SK-N-SH (cell line): ENCODE measurements around the gene CDC42EP4. TPM values are rescaled to one million over a fixed set of nuclear protein-coding genes. Genes with fewer than 3 reads are reported as not detected.

ENCODE experiments used
- CTCF ChIA-PET: fragments of 300-600, 350-600 bp; formaldehyde crosslinking; extraction: SDS; loops from one replicate; lab custom pipeline; 2021; lab: Yijun Ruan, JAX
- POLR2A ChIA-PET: fragments of 350-600 bp; sonication (Branson Sonifier 250); formaldehyde crosslinking; extraction: SDS; loops from one replicate; lab custom pipeline; 2020; ENCODE audit warnings: antibody characterized with exemption, inconsistent platforms; lab: Yijun Ruan, JAX
- DNase-seq: peaks from one replicate; pipeline ENCODE4 v3.0.0; 2012
- H2AFZ ChIP-seq: fragments of 200-600 bp; sonication (generic); 2 replicates; pipeline ENCODE4 v1.8.1; 2016; ENCODE audit warnings: antibody characterized with exemption, mild to moderate bottlenecking, low read depth
- H3F3A ChIP-seq: fragments of 200-600 bp; sonication (generic); replicated peaks from 2 replicates; pipeline ENCODE3; 2016; ENCODE audit warnings: antibody characterized with exemption, mild to moderate bottlenecking; ENCODE audit not compliant: insufficient read depth
- H3K27ac ChIP-seq, 2 experiments: fragments of 200-500 bp in 1 of 2; fragments of 200-600 bp in 1 of 2; sonication (Bioruptor generic) in 1 of 2; sonication (generic), shearing (Covaris generic) in 1 of 2; 2 replicates each; pipeline versions ENCODE4 v1.5.1 to v1.6.1; 2014 to 2016; ENCODE audit warnings: low read depth in 2 of 2, inconsistent platforms in 1 of 2, low read length in 1 of 2, mild to moderate bottlenecking in 1 of 2, mixed read lengths in 1 of 2
- H3K27me3 ChIP-seq: fragments of 200-600 bp; sonication (generic), shearing (Covaris generic); 2 replicates; pipeline ENCODE4 v1.6.1; 2016; ENCODE audit warnings: mixed run types; ENCODE audit not compliant: insufficient read depth
- H3K36me3 ChIP-seq, 2 experiments: fragments of 200-500 bp in 1 of 2; fragments of 200-600 bp in 1 of 2; sonication (Bioruptor generic) in 1 of 2; sonication (generic) in 1 of 2; replicated peaks in 1 of 2; 2 replicates each; pipeline versions ENCODE3 to v1.5.1; 2014 to 2016; ENCODE audit warnings: low read length in 1 of 2, mild to moderate bottlenecking in 1 of 2; ENCODE audit not compliant: insufficient read depth in 2 of 2, control insufficient read depth in 1 of 2
- H3K4me1 ChIP-seq, 2 experiments: fragments of 200-500 bp in 1 of 2; fragments of 200-600 bp in 1 of 2; sonication (Bioruptor generic) in 1 of 2; sonication (generic), shearing (Covaris generic) in 1 of 2; 2 replicates each; pipeline versions ENCODE4 v1.5.1 to v1.6.1; 2014 to 2016; ENCODE audit warnings: low read depth in 1 of 2, low read length in 1 of 2, mixed run types in 1 of 2; ENCODE audit not compliant: insufficient read depth in 2 of 2, control insufficient read depth in 1 of 2
- H3K4me2 ChIP-seq: fragments of 200-600 bp; sonication (generic), shearing (Covaris generic); 2 replicates; pipeline ENCODE4 v1.6.1; 2017; ENCODE audit warnings: mixed run types
- H3K4me3 ChIP-seq, 2 experiments: fragments of 200-500 bp in 1 of 2; fragments of 200-600 bp in 1 of 2; sonication (Bioruptor generic) in 1 of 2; sonication (generic), shearing (Covaris generic) in 1 of 2; 2 replicates each; pipeline versions ENCODE4 v1.5.1 to v1.8.1; 2014 to 2016; ENCODE audit warnings: low read depth in 2 of 2, inconsistent platforms in 1 of 2, low read length in 1 of 2, mild to moderate bottlenecking in 1 of 2, mixed read lengths in 1 of 2, moderate library complexity in 1 of 2
- H3K79me2 ChIP-seq: fragments of 200-600 bp; sonication (generic); 2 replicates; pipeline ENCODE4 v1.8.1; 2017; ENCODE audit warnings: mild to moderate bottlenecking; ENCODE audit not compliant: insufficient read depth
- H3K9ac ChIP-seq: fragments of 200-600 bp; sonication (generic); 2 replicates; pipeline ENCODE4 v1.6.1; 2017; ENCODE audit warnings: mixed run types
- H3K9me2 ChIP-seq: fragments of 200-600 bp; sonication (generic); 2 replicates; pipeline ENCODE4 v1.6.1; 2017; ENCODE audit warnings: mixed run types
- H3K9me3 ChIP-seq: fragments of 200-600 bp; sonication (generic); 2 replicates; pipeline ENCODE4 v1.6.1; 2017; ENCODE audit warnings: mixed run types, mild to moderate bottlenecking, moderate library complexity
- H4K20me1 ChIP-seq: fragments of 200-600 bp; sonication (generic); 2 replicates; pipeline ENCODE4 v1.6.1; 2017; ENCODE audit warnings: mild to moderate bottlenecking, mixed run types; ENCODE audit not compliant: insufficient read depth
- CHD2 ChIP-seq: fragments of 150-350 bp; IDR thresholded peaks from 2 replicates; pipeline ENCODE4 v1.6.1; 2018; ENCODE audit warnings: low read length; ENCODE audit not compliant: partially characterized antibody
- EP300 ChIP-seq, 2 experiments: IDR thresholded peaks; 2 replicates each; pipeline versions ENCODE4 v1.4.0 to v1.6.1; 2012; ENCODE audit warnings: borderline replicate concordance in 1 of 2, low read depth in 1 of 2, low read length in 1 of 2
- EZH2phosphoT487 ChIP-seq: fragments of 200-600 bp; sonication (generic); IDR thresholded peaks from 2 replicates; pipeline ENCODE4 v1.6.1; 2017; ENCODE audit warnings: low read depth, mixed run types, mild to moderate bottlenecking, antibody characterized with exemption, moderate library complexity, borderline replicate concordance
- FOXJ3 ChIP-seq: sonication (generic); formaldehyde crosslinking; IDR thresholded peaks from 2 replicates; pipeline ENCODE4 v1.5.1; 2020; ENCODE audit warnings: mild to moderate bottlenecking, missing genetic modification reagents
- FOXM1 ChIP-seq: IDR thresholded peaks from 2 replicates; pipeline ENCODE4 v1.4.0; 2012; ENCODE audit warnings: low read depth, mild to moderate bottlenecking
- GABPA ChIP-seq: IDR thresholded peaks from 2 replicates; pipeline ENCODE4 v1.4.0; 2012; ENCODE audit warnings: low read depth, mild to moderate bottlenecking
- GATA2 ChIP-seq: sonication (generic); formaldehyde crosslinking; IDR thresholded peaks from 2 replicates; pipeline ENCODE4 v1.5.0; 2020; ENCODE audit warnings: mild to moderate bottlenecking, missing genetic modification reagents
- JUND ChIP-seq: IDR thresholded peaks from 2 replicates; pipeline ENCODE4 v1.4.0; 2012
- MXI1 ChIP-seq: IDR thresholded peaks from 2 replicates; pipeline ENCODE4 v1.6.1; 2012; ENCODE audit warnings: mild to moderate bottlenecking, low read depth, low read length, improper control_type of control experiment
- NFIC ChIP-seq: IDR thresholded peaks from 2 replicates; pipeline ENCODE4 v1.4.0; 2012; ENCODE audit warnings: borderline replicate concordance
- NRF1 ChIP-seq: IDR thresholded peaks from 2 replicates; pipeline ENCODE4 v1.6.1; 2012; ENCODE audit warnings: low read depth, mild to moderate bottlenecking, low read length
- PBX3 ChIP-seq: IDR thresholded peaks from 2 replicates; pipeline ENCODE4; 2012
- POLR2AphosphoS5 ChIP-seq: IDR thresholded peaks from 2 replicates; pipeline ENCODE4 v1.6.1; 2012; ENCODE audit warnings: low read depth, low read length
- RAD21 ChIP-seq: IDR thresholded peaks from 2 replicates; pipeline ENCODE4 v1.6.1; 2012; ENCODE audit warnings: mild to moderate bottlenecking, low read length
- RCOR1 ChIP-seq: fragments of 150-350 bp; IDR thresholded peaks from 2 replicates; pipeline ENCODE4 v1.6.1; 2017; ENCODE audit warnings: antibody characterized with exemption, low read length
- RFX5 ChIP-seq: IDR thresholded peaks from 2 replicates; pipeline ENCODE4 v1.6.1; 2012; ENCODE audit warnings: mild to moderate bottlenecking, improper control_type of control experiment, low read length
- RXRA ChIP-seq: IDR thresholded peaks from 2 replicates; pipeline ENCODE4 v1.4.0; 2012; ENCODE audit warnings: low read depth, mild to moderate bottlenecking, borderline replicate concordance
- SIN3A ChIP-seq: IDR thresholded peaks from 2 replicates; pipeline ENCODE4 v1.6.1; 2012; ENCODE audit warnings: low read depth, mild to moderate bottlenecking, low read length, moderate library complexity, borderline replicate concordance
- SMC3 ChIP-seq: IDR thresholded peaks from 2 replicates; pipeline ENCODE4 v1.6.1; 2012; ENCODE audit warnings: low read depth, low read length, improper control_type of control experiment
- TEAD4 ChIP-seq: IDR thresholded peaks from 2 replicates; pipeline ENCODE4 v1.4.0; 2012; ENCODE audit warnings: mild to moderate bottlenecking, borderline replicate concordance; ENCODE audit not compliant: insufficient read depth
- YY1 ChIP-seq: IDR thresholded peaks from 2 replicates; pipeline ENCODE4 v1.4.0; 2012; ENCODE audit warnings: low read depth, mild to moderate bottlenecking
- WGBS: methylation state at CpG from one replicate; pipeline ENCODE4 v1.1.6; 2017; ENCODE audit warnings: low lambda C conversion rate; 5-methylcytosine and 5-hydroxymethylcytosine counted together
- polyA plus RNA-seq, 3 experiments: library from polyadenylated mRNA; depleted of rRNA; stranded (reverse); fragments of >200 nt; gene quantifications; 2 replicates each; pipeline ENCODE4 v1.2.3, GENCODE V29; 2012
- TF ChIP-seq, protein P1 (sequence below): fragments of 200-600 bp; sonication (generic); IDR thresholded peaks from 2 replicates; pipeline ENCODE4 v1.6.1; 2017; ENCODE audit warnings: antibody characterized with exemption, mild to moderate bottlenecking, moderate library complexity
- TF ChIP-seq, protein P2 (sequence below): IDR thresholded peaks from 2 replicates; pipeline ENCODE4 v1.6.1; 2012; ENCODE audit warnings: mild to moderate bottlenecking, low read depth, low read length, moderate library complexity
- TF ChIP-seq, protein P3 (sequence below): IDR thresholded peaks from 2 replicates; pipeline ENCODE4 v1.4.0; 2012; ENCODE audit warnings: low read depth
- TF ChIP-seq, protein P4 (sequence below): IDR thresholded peaks from 2 replicates; pipeline ENCODE4 v1.4.0; 2012; ENCODE audit warnings: low read depth, borderline replicate concordance

CDC42EP4 gene
- polyA plus RNA-seq, 1 of the 3 experiments (the other 2 are of a cell fraction) = 28.3 TPM

GRCh38 chr17:73255671-73256181 is 56.1 kb downstream of the CDC42EP4 start:
- no peak overlapping the region for H3K4me3 ChIP-seq
- no peak overlapping the region for H3K4me2 ChIP-seq
- peak; percentile 91 for DNase-seq

More at GRCh38 chr17:73255671-73256181, 56.1 kb downstream of the CDC42EP4 start:
- Histone ChIP-seq H2AFZ (no peak overlapping the region), H3K4me1 (peaks cover 0 to 14% of the 10 kb centered on the region in 2 experiments; a peak in 1 of 4 replicates), H3K79me2 (no peaks in the 10 kb centered on the region), H3K9me3 (no peaks in the 10 kb centered on the region), H4K20me1 (no peaks in the 10 kb centered on the region), H3F3A (no peaks in the 10 kb centered on the region), H3K9ac (no peak overlapping the region), H3K9me2 (no peaks in the 10 kb centered on the region), H3K27ac (peak overlapping the region in 1 of 2 experiments; percentile 47; a peak in 2 of 4 replicates), H3K36me3 (no peaks in the 10 kb centered on the region), H3K27me3 (no peaks in the 10 kb centered on the region)
- TF ChIP-seq GABPA = no peak
- TF ChIP-seq, protein P1, sequence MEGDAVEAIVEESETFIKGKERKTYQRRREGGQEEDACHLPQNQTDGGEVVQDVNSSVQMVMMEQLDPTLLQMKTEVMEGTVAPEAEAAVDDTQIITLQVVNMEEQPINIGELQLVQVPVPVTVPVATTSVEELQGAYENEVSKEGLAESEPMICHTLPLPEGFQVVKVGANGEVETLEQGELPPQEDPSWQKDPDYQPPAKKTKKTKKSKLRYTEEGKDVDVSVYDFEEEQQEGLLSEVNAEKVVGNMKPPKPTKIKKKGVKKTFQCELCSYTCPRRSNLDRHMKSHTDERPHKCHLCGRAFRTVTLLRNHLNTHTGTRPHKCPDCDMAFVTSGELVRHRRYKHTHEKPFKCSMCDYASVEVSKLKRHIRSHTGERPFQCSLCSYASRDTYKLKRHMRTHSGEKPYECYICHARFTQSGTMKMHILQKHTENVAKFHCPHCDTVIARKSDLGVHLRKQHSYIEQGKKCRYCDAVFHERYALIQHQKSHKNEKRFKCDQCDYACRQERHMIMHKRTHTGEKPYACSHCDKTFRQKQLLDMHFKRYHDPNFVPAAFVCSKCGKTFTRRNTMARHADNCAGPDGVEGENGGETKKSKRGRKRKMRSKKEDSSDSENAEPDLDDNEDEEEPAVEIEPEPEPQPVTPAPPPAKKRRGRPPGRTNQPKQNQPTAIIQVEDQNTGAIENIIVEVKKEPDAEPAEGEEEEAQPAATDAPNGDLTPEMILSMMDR = peak; percentile 100
- peak; percentile 54; the same call in 1 of the 2 replicates for TF ChIP-seq SIN3A
- no peak for TF ChIP-seq EZH2phosphoT487
- no peak for TF ChIP-seq FOXM1
- TF ChIP-seq GATA2 (CRISPR knock-in tag) = peak; percentile 97
- peak; percentile 26; the same call in 1 of the 2 replicates for TF ChIP-seq MXI1
- TF ChIP-seq CHD2 = peak; percentile 76
- no peak for TF ChIP-seq RFX5
- TF ChIP-seq FOXJ3 (CRISPR knock-in tag) = peak; percentile 73
- TF ChIP-seq YY1 = no peak
- peak in 1 of 2 experiments; percentile 94; a peak in 2 of 4 replicates for TF ChIP-seq EP300 (IDR thresholded peaks at IDR 0.05; ENCODE audit: borderline replicate concordance in 1 of 2, low read depth in 1 of 2, low read length in 1 of 2)
- peak; percentile 82 for TF ChIP-seq PBX3
- TF ChIP-seq TEAD4 = no peak
- peak; percentile 100 for TF ChIP-seq RAD21
- TF ChIP-seq NRF1 = peak; percentile 42; the same call in 1 of the 2 replicates
- peak; percentile 88 for TF ChIP-seq RCOR1
- TF ChIP-seq NFIC = no peak
- no peak for TF ChIP-seq JUND
- TF ChIP-seq, protein P2, sequence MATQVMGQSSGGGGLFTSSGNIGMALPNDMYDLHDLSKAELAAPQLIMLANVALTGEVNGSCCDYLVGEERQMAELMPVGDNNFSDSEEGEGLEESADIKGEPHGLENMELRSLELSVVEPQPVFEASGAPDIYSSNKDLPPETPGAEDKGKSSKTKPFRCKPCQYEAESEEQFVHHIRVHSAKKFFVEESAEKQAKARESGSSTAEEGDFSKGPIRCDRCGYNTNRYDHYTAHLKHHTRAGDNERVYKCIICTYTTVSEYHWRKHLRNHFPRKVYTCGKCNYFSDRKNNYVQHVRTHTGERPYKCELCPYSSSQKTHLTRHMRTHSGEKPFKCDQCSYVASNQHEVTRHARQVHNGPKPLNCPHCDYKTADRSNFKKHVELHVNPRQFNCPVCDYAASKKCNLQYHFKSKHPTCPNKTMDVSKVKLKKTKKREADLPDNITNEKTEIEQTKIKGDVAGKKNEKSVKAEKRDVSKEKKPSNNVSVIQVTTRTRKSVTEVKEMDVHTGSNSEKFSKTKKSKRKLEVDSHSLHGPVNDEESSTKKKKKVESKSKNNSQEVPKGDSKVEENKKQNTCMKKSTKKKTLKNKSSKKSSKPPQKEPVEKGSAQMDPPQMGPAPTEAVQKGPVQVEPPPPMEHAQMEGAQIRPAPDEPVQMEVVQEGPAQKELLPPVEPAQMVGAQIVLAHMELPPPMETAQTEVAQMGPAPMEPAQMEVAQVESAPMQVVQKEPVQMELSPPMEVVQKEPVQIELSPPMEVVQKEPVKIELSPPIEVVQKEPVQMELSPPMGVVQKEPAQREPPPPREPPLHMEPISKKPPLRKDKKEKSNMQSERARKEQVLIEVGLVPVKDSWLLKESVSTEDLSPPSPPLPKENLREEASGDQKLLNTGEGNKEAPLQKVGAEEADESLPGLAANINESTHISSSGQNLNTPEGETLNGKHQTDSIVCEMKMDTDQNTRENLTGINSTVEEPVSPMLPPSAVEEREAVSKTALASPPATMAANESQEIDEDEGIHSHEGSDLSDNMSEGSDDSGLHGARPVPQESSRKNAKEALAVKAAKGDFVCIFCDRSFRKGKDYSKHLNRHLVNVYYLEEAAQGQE = 0 out of 2 replicates have a peak, but pooled peaks have one; percentile 34
- TF ChIP-seq, protein P3, sequence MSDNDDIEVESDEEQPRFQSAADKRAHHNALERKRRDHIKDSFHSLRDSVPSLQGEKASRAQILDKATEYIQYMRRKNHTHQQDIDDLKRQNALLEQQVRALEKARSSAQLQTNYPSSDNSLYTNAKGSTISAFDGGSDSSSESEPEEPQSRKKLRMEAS = peak; percentile 49; the same call in 1 of the 2 replicates
- no peak for TF ChIP-seq POLR2AphosphoS5
- TF ChIP-seq SMC3 = peak; percentile 100
- TF ChIP-seq, protein P4, sequence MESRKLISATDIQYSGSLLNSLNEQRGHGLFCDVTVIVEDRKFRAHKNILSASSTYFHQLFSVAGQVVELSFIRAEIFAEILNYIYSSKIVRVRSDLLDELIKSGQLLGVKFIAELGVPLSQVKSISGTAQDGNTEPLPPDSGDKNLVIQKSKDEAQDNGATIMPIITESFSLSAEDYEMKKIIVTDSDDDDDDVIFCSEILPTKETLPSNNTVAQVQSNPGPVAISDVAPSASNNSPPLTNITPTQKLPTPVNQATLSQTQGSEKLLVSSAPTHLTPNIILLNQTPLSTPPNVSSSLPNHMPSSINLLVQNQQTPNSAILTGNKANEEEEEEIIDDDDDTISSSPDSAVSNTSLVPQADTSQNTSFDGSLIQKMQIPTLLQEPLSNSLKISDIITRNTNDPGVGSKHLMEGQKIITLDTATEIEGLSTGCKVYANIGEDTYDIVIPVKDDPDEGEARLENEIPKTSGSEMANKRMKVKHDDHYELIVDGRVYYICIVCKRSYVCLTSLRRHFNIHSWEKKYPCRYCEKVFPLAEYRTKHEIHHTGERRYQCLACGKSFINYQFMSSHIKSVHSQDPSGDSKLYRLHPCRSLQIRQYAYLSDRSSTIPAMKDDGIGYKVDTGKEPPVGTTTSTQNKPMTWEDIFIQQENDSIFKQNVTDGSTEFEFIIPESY = no peak
- no peak for TF ChIP-seq RXRA
- ChIA-PET POLR2A (interaction anchor here (0.6 to 2.6 kb wide), 5 partner anchors 23 to 116 kb away, joined by 3 to 15 read pairs (median 4); partner anchors contain the start of gene CDC42EP4), CTCF (interaction anchor here (0.6 to 22.4 kb wide), 82 partner anchors 8 to 943 kb away, joined by 3 to 691 read pairs (median 5); partner anchors contain the start of genes CDC42EP4, COG1 and SSTR2)
- WGBS = 0% methylated on average over 7 of the region's 8 CpGs
